Activated naive CD4-positive, alpha-beta T cell treated with anti-CD3 and anti-CD28 coated beads, Interleukin-2, amount 10 ng/mL, durations not matched to agents 7 days and 5 days (primary cell): ENCODE results near the gene LYZL2.
"Not testable (repeated sequence)": the region's sequence is repeated elsewhere in the genome, so short reads cannot be mapped to it uniquely, and the experiment has no call there.

ENCODE experiments used
- CTCF ChIA-PET: fragments of 350-600 bp; sonication (Branson Sonifier 250); formaldehyde crosslinking; loops from one replicate; lab custom pipeline; 2021; ENCODE audit warnings: antibody characterized with exemption; lab: Charles Lee
- DNase-seq: peaks from one replicate; pipeline ENCODE4 v3.0.0-alpha.2; 2020
- H3K27ac Mint-ChIP-seq: one replicate; pipeline ENCODE4 v1.8.0; 2021; ENCODE audit warnings: mild to moderate bottlenecking, moderate library complexity, mixed read lengths
- H3K27me3 Mint-ChIP-seq: one replicate; pipeline ENCODE4 v1.8.0; 2021; ENCODE audit warnings: mild to moderate bottlenecking, mixed read lengths
- H3K36me3 Mint-ChIP-seq: one replicate; pipeline ENCODE4 v1.8.0; 2021; ENCODE audit warnings: mixed read lengths
- H3K4me1 Mint-ChIP-seq: one replicate; pipeline ENCODE4 v1.8.0; 2021; ENCODE audit warnings: mixed read lengths
- H3K4me3 Mint-ChIP-seq: one replicate; pipeline ENCODE4 v1.8.0; 2021; ENCODE audit warnings: mild to moderate bottlenecking, moderate library complexity, mixed read lengths
- H3K9me3 Mint-ChIP-seq: one replicate; pipeline ENCODE4 v1.8.0; 2021; ENCODE audit warnings: mixed read lengths

Gene LYZL2

GRCh38 chr10:30625080-30625479 lies 4.5 kb downstream of the LYZL2 start:
- Mint-ChIP-seq H3K36me3 (no peaks in the 10 kb centered on the region), H3K9me3 (no peaks in the 10 kb centered on the region), H3K4me3 (no peak overlapping the region), H3K4me1 (no peaks in the 10 kb centered on the region), H3K27me3 (peaks cover 38% of the 10 kb centered on the region), H3K27ac (no peak overlapping the region)
- CTCF ChIA-PET: interaction anchor here (1.3 kb wide), 1 partner anchor 15 kb away, joined by 7 read pairs; no protein-coding TSS in a partner anchor
- DNase-seq: no peak

- Mint-ChIP-seq H3K36me3 (no peaks in the 10 kb centered on the region), H3K9me3 (no peaks in the 10 kb centered on the region), H3K4me3 (no peak overlapping the region), H3K27me3 (peaks cover 33% of the 10 kb centered on the region), H3K27ac (no peak overlapping the region), H3K4me1 (no peaks in the 10 kb centered on the region)
- no peak for DNase-seq
- CTCF ChIA-PET: no interaction called here
Measured at GRCh38 chr10:30619966-30620365, 9.6 kb downstream of the LYZL2 start.

GRCh38 chr10:30617070-30617469 lies 12.5 kb downstream of the LYZL2 start:
- H3K36me3 Mint-ChIP-seq: no peaks in the 10 kb centered on the region
- no peak for DNase-seq
- no peaks in the 10 kb centered on the region for H3K4me1 Mint-ChIP-seq
- no peaks in the 10 kb centered on the region for H3K9me3 Mint-ChIP-seq
- no peak overlapping the region for H3K27ac Mint-ChIP-seq
- no peak overlapping the region for H3K4me3 Mint-ChIP-seq
- CTCF ChIA-PET: no interaction called here
- H3K27me3 Mint-ChIP-seq: peaks cover 38% of the 10 kb centered on the region

GRCh38 chr10:30611041-30611440 lies 18.5 kb downstream of the LYZL2 start:
- not testable (repeated sequence) for DNase-seq, H3K27ac Mint-ChIP-seq, H3K4me1 Mint-ChIP-seq, H3K9me3 Mint-ChIP-seq, H3K36me3 Mint-ChIP-seq, H3K4me3 Mint-ChIP-seq
- CTCF ChIA-PET: interaction anchor here (1.2 to 1.7 kb wide), 2 partner anchors 9 to 20 kb away, joined by 3 to 4 read pairs; no protein-coding TSS in a partner anchor
- peaks cover 53% of the 10 kb centered on the region for H3K27me3 Mint-ChIP-seq

- Mint-ChIP-seq H3K27me3 (peaks cover 55% of the 10 kb centered on the region), H3K4me1 (peaks cover 10% of the 10 kb centered on the region), H3K4me3 (no peak overlapping the region), H3K27ac (no peak overlapping the region), H3K36me3 (no peaks in the 10 kb centered on the region), H3K9me3 (no peaks in the 10 kb centered on the region)
- CTCF ChIA-PET: no interaction called here
- no peak for DNase-seq
Measured at GRCh38 chr10:30607814-30608213, 21.7 kb downstream of the LYZL2 start.

GRCh38 chr10:30606313-30606712 lies 23.2 kb downstream of the LYZL2 start:
- Mint-ChIP-seq H3K4me3 (no peak overlapping the region), H3K27ac (no peak overlapping the region), H3K9me3 (no peaks in the 10 kb centered on the region), H3K36me3 (no peaks in the 10 kb centered on the region), H3K4me1 (peaks cover 10% of the 10 kb centered on the region), H3K27me3 (peaks cover 51% of the 10 kb centered on the region)
- DNase-seq: no peak
- CTCF ChIA-PET: interaction anchor here (0.9 to 1.3 kb wide), 2 partner anchors 15 to 33 kb away, joined by 3 to 5 read pairs; no protein-coding TSS in a partner anchor

- H3K4me1 Mint-ChIP-seq: peaks cover 10% of the 10 kb centered on the region
- H3K27me3 Mint-ChIP-seq: peaks cover 49% of the 10 kb centered on the region
Measured at GRCh38 chr10:30605341-30606121, 24.0 kb downstream of the LYZL2 start.

GRCh38 chr10:30603589-30603988 lies 26.0 kb downstream of the LYZL2 start:
- Mint-ChIP-seq H3K4me1 (peaks cover 13% of the 10 kb centered on the region), H3K4me3 (no peak overlapping the region), H3K36me3 (no peaks in the 10 kb centered on the region), H3K9me3 (no peaks in the 10 kb centered on the region), H3K27me3 (peaks cover 44% of the 10 kb centered on the region), H3K27ac (no peak overlapping the region)
- no peak for DNase-seq
- CTCF ChIA-PET: interaction anchor here (0.6 kb wide), 1 partner anchor 173 kb away, joined by 3 read pairs; no protein-coding TSS in a partner anchor

More at GRCh38 chr10:30605341-30606121, 24.0 kb downstream of the LYZL2 start:
- not testable (repeated sequence) for H3K9me3 Mint-ChIP-seq, H3K4me3 Mint-ChIP-seq, H3K36me3 Mint-ChIP-seq, DNase-seq, H3K27ac Mint-ChIP-seq
- CTCF ChIA-PET: interaction anchor here (0.8 to 1.3 kb wide), 2 partner anchors 14 to 15 kb away, joined by 3 to 5 read pairs; no protein-coding TSS in a partner anchor

GRCh38 chr10:30602747-30603146 lies 26.8 kb downstream of the LYZL2 start:
- Mint-ChIP-seq H3K4me3 (no peak overlapping the region), H3K27me3 (peaks cover 41% of the 10 kb centered on the region), H3K36me3 (no peaks in the 10 kb centered on the region), H3K27ac (no peak overlapping the region), H3K4me1 (peaks cover 13% of the 10 kb centered on the region), H3K9me3 (no peaks in the 10 kb centered on the region)
- no peak for DNase-seq
- CTCF ChIA-PET: interaction anchor here (1.2 to 1.6 kb wide), 2 partner anchors 8 to 12 kb away, joined by 3 to 11 read pairs; no protein-coding TSS in a partner anchor

- Mint-ChIP-seq H3K9me3 (no peaks in the 10 kb centered on the region), H3K36me3 (no peaks in the 10 kb centered on the region), H3K27me3 (peaks cover 33% of the 10 kb centered on the region), H3K4me1 (peaks cover 4% of the 10 kb centered on the region), H3K27ac (no peak overlapping the region), H3K4me3 (no peak overlapping the region)
- DNase-seq: no peak
- CTCF ChIA-PET: interaction anchor here (1.7 to 1.9 kb wide), 2 partner anchors 9 to 40 kb away, joined by 8 to 11 read pairs; no protein-coding TSS in a partner anchor
Measured at GRCh38 chr10:30600005-30600404, 29.5 kb downstream of the LYZL2 start.

GRCh38 chr10:30598105-30598776 lies 31.3 kb downstream of the LYZL2 start:
- no peak overlapping the region for H3K27ac Mint-ChIP-seq
- no peak overlapping the region for H3K4me3 Mint-ChIP-seq
- peaks cover 2% of the 10 kb centered on the region for H3K4me1 Mint-ChIP-seq
- DNase-seq: no peak
- no peaks in the 10 kb centered on the region for H3K36me3 Mint-ChIP-seq
- H3K9me3 Mint-ChIP-seq: no peaks in the 10 kb centered on the region
- peaks cover 36% of the 10 kb centered on the region for H3K27me3 Mint-ChIP-seq
- CTCF ChIA-PET: no interaction called here

- DNase-seq, H3K4me3 Mint-ChIP-seq, H3K36me3 Mint-ChIP-seq, H3K27ac Mint-ChIP-seq, CTCF ChIA-PET, H3K9me3 Mint-ChIP-seq, H3K4me1 Mint-ChIP-seq: not testable (repeated sequence)
- peaks cover 41% of the 10 kb centered on the region for H3K27me3 Mint-ChIP-seq
Measured at GRCh38 chr10:30597433-30597824, 32.1 kb downstream of the LYZL2 start.

- CTCF ChIA-PET: interaction anchor here (1.1 kb wide), 1 partner anchor 203 kb away, joined by 3 read pairs; no protein-coding TSS in a partner anchor
- H3K27me3 Mint-ChIP-seq: peaks cover 36% of the 10 kb centered on the region
- not testable (repeated sequence) for H3K4me1 Mint-ChIP-seq, DNase-seq, H3K27ac Mint-ChIP-seq, H3K36me3 Mint-ChIP-seq, H3K9me3 Mint-ChIP-seq, H3K4me3 Mint-ChIP-seq
Measured at GRCh38 chr10:30596493-30597432, 32.8 kb downstream of the LYZL2 start.
